NT2/D1 (cell line): ENCODE data around the gene TSN.

Experiments used
- SUZ12 ChIP-seq: IDR thresholded peaks from 2 replicates; pipeline ENCODE4 v1.6.1; 2011; ENCODE audit not compliant: insufficient read length, insufficient read depth; ENCODE audit errors: extremely low read depth
- YY1 ChIP-seq: IDR thresholded peaks from 2 replicates; pipeline ENCODE4 v1.6.1; 2011; ENCODE audit not compliant: insufficient read length, insufficient read depth
- ZNF274 ChIP-seq: IDR thresholded peaks from 2 replicates; pipeline ENCODE4 v1.6.1; 2011; ENCODE audit warnings: mild to moderate bottlenecking, low read depth, low read length

GRCh38 chr2:121735518-121736074, 19.9 kb upstream of the TSN start:
- no peak for TF ChIP-seq YY1
- TF ChIP-seq ZNF274, result no peak
- no peak for TF ChIP-seq SUZ12
